ENCODE data around the gene PLA2G12A.
A peak's percentile ranks its signal among the peaks of the same experiment; 100 is the strongest.

PLA2G12A gene
- total RNA-seq = 12.6 to 18.4 reads per million in 2 donors

DNA sequence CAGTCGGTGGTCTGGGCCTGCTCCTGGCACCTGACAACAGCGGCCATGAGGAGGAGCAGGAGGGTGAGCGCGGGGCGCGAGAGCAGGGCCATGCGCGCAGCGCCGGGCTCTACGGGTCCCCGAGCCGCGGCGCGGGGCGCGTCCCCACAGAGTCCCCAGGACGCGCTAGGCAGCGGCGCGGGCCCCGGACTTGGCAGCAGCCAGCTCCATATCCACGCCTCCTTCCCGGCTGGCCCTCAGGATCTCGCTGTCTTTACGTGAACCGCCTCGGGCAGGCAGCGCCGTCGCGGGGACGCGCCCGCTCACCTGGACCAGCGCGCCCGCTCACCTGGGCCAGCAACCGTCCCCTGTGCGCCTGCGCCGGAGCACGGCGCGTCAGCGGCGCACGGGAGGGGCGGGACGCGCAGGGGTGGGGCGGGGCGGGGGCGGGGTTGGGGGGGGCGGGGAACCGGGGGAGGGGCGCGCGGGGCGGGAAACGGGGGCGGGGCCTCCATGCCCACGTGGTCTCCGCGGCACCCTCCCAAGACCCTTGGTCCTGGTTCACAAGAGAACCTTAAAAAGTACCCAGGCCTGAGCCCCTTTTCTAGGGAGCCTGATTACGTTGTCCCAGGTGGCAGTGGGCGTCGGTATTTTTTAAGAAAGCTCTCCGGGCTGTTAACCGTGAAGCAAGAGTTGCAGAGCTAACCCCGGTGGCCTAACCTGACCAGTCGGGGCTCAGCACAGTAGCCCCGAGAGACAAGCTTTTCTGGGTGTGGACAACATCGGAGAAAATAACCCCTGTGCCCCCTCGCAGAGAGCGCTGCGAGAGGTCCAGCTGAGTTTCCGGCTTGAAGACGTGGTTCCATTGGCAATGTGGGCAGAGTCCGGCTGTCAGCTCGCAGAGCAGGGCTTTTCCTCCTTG is at the start of gene PLA2G12A:
TSS of gene PLA2G12A (minus strand) at position 353 of the 901 bp plus-strand sequence. CDS start at position 92, 261 bp downstream.
- DNase-seq = peak; percentile 65

- no peak for DNase-seq
These were observed 35.0 kb upstream of the PLA2G12A start for GRCh38 chr4:109764789-109765402.

DNA sequence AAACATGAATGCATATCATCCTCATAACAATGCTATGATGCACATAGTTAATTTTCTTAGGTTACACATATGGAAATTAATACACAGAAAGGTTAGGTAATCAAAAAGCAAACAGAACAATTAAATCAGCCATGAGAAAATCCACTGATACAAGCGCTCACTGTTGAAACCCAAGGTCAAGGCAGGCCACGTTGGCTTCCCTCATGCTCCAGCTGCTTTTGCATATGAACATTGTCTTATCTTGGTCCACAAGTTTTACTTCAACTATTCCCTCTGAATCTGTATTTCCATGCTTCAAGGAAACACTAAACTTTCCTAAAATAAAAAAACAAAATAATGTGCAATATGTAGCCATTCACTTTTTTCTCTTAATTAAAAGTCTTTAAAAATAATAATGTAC is 34.5 kb upstream of the PLA2G12A start:
- DNase-seq = no peak

GRCh38 chr4:109760682-109761081 is 30.8 kb upstream of the PLA2G12A start:
- no peak for DNase-seq

DNA sequence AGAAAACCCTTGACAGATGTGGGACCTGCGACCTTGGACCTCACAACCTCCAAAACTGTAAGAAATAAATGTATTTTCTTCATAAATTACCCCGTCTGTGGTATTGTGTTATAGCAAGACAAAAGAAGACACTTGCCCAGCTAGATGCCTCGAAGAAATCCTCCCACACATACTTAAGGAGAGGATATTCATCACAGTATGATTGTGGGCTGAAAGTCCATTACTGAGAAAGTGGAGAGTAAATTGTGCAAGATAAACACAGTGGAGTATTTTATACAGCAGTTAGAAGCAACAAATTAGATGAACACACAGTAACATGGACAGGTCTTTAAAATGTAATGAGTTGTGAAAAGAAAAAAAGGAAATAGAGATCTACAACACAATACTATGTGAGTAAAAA is 25.8 kb upstream of the PLA2G12A start:
- no peak for DNase-seq

GRCh38 chr4:109754093-109754857 is 24.4 kb upstream of the PLA2G12A start:
- DNase-seq = no peak

- no peak for DNase-seq
These were observed 22.7 kb upstream of the PLA2G12A start for GRCh38 chr4:109752525-109752924.

GRCh38 chr4:109751852-109752251 is 22.0 kb upstream of the PLA2G12A start:
- DNase-seq = no peak

DNA sequence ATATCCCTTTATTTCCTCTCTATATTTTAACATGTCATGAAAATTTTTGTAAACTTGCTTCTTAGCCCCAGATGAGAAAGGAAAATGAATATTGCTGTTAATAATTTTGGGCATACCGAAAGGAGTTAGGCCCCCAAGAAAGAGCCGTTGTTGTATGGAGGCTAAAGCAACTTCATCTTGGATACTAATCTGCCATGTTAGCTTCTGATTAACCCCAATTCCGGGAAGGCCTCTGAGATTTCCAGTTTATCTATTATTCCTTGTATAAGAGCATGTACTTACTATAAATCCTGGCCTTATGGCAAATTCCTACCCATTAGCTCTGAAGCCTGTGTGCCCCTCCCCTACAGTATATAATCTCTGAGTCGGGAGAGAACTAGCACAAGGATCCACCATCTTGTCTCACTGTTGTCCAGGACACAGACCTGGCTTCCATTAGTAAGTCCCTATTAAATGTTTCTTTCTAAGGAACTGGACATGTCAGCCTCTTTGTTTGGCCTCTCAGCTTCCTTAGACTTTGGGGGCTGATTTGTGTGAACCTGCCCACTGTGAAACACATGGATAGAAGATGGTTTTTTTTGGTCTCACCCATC is 20.9 kb upstream of the PLA2G12A start:
- no peak for DNase-seq

GRCh38 chr4:109749388-109750082 is 19.7 kb upstream of the PLA2G12A start:
- DNase-seq = no peak

DNA sequence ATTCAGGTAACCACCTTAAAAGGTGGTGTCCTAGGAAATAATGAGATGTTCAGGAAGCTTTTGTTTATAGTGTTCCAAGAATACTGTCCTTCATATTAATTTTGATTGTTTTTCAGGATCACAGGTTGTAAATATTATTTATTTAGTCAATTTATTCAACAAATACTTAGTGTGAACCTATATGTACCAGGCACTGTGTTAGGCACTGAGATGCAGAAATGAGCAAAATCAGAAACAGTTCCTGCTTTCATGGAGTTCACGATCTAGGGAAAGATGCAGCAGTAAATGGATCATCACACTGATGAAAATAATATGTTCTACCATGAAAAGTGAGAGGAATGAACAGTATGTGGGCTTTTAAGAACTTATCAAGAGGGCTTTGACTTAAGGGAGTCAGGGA is 18.2 kb upstream of the PLA2G12A start:
- DNase-seq = no peak

GRCh38 chr4:109746728-109747127 is 16.9 kb upstream of the PLA2G12A start:
- DNase-seq = no peak

- no peak for DNase-seq
These were observed 16.0 kb upstream of the PLA2G12A start for GRCh38 chr4:109745830-109746229.

DNA sequence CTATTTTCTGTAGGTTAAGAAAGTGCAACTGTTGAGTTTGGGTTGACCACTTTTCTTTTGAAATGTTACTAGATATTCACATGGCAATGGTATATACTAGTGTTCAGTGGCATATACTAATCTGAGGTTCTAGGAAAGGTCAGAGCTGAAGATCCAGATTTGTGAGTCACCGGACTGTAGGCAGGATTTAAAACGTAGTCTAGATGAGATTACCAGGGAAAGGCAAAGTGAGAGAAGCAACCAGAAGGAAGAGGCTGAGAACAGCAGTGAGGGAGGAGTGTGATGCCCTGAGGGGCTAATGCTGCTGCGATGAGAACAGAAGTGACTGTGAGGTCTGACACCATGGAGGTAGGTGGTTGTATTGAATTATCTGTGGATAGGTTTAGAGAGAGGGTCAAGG is 9.7 kb upstream of the PLA2G12A start:
- no peak for DNase-seq

DNA sequence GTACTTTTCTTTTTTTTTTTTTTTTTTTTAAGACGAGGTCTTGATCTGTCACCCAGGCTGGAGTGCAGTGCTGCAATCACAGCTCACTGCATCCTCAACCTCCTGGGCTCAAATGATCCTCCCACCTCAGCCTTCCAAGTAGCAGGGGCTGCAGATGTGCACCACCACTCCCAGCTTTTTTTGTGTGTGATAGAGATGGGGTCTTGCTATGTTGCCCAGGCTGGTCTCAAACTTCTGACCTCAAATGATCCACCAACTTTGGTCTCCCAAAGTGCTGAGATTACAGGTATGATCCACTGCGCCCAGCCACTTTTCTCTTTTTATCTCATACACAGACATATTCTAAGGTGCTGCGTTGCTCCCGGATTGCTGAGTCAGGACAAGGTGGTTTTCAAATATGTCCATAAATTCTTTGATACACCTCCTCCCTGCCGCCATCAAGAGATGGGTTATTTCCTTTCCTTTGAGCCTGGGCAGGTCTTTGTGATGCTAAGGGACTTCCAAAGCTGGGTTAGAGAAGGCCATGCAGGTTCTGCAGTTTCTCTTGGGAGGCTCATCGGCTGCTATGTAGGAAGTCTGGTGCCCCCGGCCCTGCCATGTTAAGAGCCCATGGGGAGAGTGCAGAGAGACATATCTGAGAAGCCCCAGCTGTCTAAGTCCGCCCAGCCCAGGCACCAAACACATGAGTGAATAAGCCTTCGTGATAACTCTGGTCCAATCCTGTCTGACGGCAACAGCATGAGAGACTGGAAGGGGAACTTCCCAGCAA is 8.4 kb upstream of the PLA2G12A start:
- no peak for DNase-seq

DNA sequence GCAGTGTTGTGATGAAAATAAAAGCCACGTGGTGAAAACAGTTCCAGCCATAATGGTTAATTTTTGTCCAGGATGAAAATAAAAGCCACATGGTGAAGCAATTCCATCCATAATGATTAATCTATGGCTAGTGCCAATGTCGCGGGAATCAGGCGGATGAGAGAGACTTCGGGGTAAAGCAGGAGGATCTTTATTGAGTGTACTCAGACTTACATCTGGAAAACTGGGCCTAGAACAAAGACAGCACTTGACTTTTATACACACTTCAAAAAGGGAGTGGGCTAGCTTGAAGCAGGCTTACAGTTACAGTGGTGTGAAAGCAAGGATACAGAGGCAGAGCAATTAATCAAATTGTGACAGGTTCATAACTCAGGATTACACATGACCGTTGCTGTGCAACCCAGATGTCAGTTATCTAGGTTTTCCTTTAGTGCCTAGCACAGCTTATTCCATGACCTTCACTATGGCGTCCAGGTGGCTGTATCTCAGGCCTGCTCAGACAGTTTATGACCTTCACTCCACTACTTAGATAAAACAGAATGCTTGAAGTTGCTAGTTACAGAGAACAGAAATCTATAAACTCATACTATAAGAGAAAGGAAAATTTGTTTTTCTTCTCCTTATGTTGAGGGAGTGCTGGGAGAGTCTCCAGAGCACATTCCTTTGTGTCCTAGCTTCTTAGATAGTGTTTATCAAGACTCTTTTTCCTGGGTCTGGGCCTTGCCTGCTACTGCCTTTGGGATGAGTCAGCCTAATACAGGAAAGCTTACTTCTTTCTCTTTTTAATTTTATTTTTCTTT is 5.9 kb upstream of the PLA2G12A start:
- no peak for DNase-seq

DNA sequence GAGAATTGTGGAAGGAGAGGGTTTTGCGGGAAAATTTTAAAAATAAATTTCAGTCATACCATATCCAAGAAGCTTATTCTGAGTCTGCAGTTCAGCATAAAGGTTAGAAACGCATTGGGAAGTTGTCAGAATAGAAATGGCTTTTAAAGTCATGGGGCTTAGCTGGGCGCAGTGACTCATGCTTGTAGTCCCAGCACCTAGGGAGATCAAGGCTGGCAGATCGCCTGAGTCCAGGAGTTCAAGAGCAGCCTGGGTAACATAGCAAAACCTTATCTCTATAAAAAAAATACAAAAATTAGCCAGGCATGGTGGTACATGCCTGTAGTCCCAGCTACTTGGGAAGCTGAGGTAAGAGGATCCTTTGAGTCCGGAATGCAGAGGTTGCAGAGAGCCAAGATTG is 3.9 kb upstream of the PLA2G12A start:
- no peak for DNase-seq

- DNase-seq = no peak
These were observed 1.0 kb upstream of the PLA2G12A start for GRCh38 chr4:109730619-109731545.

DNA sequence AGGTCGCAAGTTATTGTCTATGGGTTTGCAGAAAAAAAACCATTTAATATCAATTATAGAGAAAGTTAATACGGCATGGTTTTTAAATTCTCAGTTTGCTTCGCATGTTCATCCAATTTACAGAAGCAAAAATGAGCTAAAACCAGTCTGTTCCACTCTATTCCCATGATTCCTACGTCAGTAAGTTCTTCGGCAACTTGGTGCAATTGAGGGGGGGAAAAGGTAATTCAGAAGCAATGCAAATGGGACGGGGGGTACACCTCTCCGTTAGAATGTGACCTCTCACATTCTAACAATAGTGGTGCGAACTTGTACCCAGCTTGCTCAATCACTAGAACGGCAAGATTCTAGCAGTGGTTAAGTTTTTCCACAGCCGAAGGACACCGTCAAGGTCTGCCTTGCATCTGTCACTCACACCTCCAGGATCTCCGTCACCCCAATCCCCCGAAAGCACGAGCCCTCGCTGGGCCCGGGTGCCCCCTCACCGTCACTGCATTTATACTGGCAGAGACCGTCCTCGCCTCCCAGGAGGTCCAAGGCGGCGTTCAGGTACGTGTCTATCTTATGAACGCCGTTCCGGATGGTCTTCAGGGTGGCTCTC is 653 bp downstream of the PLA2G12A start:
- peak; percentile 26 for DNase-seq

Data from activated gamma-delta T cell (primary cell).